ENCODE data around the gene ENTREP3. TPM values are rescaled to one million over a fixed set of nuclear protein-coding genes. Genes with fewer than 3 reads are reported as not detected.
A peak's percentile ranks its signal among the peaks of the same experiment; 100 is the strongest.

The ENTREP3 gene
- total and polyA plus RNA-seq, 7 experiments from 2014 or later = 1.8 to 24.3 (median 11.6) TPM

- intact Hi-C loops (cut with micrococcal nuclease) = loop anchor here (1.0 to 5.0 kb wide), 14 partner anchors 17 to 1093 kb away; partner anchors contain the start of genes HCN3 (in 2 of the 2), KRTCAP2 (in 2 of the 2), SCAMP3 (in 2 of the 2) and TRIM46 (in 2 of the 2)
- Histone ChIP-seq H3K4me1 (ENCODE audit: control insufficient read depth in 2 of 2, insufficient read depth in 2 of 2, low read length in 2 of 2) (peaks cover 19 to 20% of the 10 kb centered on the region in 2 donors), H3K4me3 (ENCODE audit: low read length) (peak overlapping the region; percentile 63), H3K27ac (ENCODE audit: low read depth, low read length) (peak overlapping the region; percentile 73), H3K9me3 (ENCODE audit: control insufficient read depth in 2 of 3, low read length in 3 of 3) (no peaks in the 10 kb centered on the region), H3K27me3 (ENCODE audit: control insufficient read depth in 2 of 2, insufficient read depth in 2 of 2, low read length in 2 of 2) (no peaks in the 10 kb centered on the region), H3K36me3 (ENCODE audit: control insufficient read depth in 2 of 3, insufficient read depth in 3 of 3, low read length in 3 of 3) (no peaks in the 10 kb centered on the region)
- Mint-ChIP-seq H3K27me3 (peaks cover 0 to 6% (median 3%) of the 10 kb centered on the region in 5 donors), H3K4me3 (peak overlapping the region; percentile 84 to 97 (median 91)), H3K27ac (peak overlapping the region; percentile 94 to 100 (median 98)), H3K36me3 (peaks cover 0 to 5% (median 0%) of the 10 kb centered on the region in 5 donors), H3K4me1 (peaks cover 31 to 50% (median 44%) of the 10 kb centered on the region in 7 donors), H3K9me3 (peaks cover 0 to 8% (median 0%) of the 10 kb centered on the region in 11 donors)
- ChIA-PET POLR2A (interaction anchor here (0.6 to 3.8 kb wide), 23 partner anchors 11 to 970 kb away, joined by 3 to 20 read pairs (median 4); partner anchors contain the start of genes CLK2, ENTREP3, FDPS and KRTCAP2), CTCF (interaction anchor here (0.6 to 1.9 kb wide), 6 partner anchors 8 to 1600 kb away, joined by 3 to 8 read pairs (median 3); no protein-coding TSS in a partner anchor)
- ATAC-seq = peak; percentile 92
- DNase-seq = peak; percentile 76 to 96 (median 94)
These were observed 10.7 kb downstream of the ENTREP3 start for GRCh38 chr1:155244368-155245162.

- intact Hi-C loops (cut with micrococcal nuclease) = loop anchor here (5.0 kb wide), 4 partner anchors 71 to 1094 kb away; partner anchors contain the start of genes CCT3 (in 1 of the 2), KRTCAP2 (in 1 of the 2), PMVK (in 1 of the 2) and SLC50A1 (in 1 of the 2)
- H3K27me3 Mint-ChIP-seq = peaks cover 0 to 6% (median 3%) of the 10 kb centered on the region in 5 donors
- no peaks in the 10 kb centered on the region for H3K27me3 ChIP-seq (ENCODE audit: control insufficient read depth in 2 of 2, insufficient read depth in 2 of 2, low read length in 2 of 2)
- peak overlapping the region; percentile 73 for H3K27ac ChIP-seq (ENCODE audit: low read depth, low read length)
- peaks cover 31 to 53% (median 44%) of the 10 kb centered on the region in 7 donors for H3K4me1 Mint-ChIP-seq
- H3K9me3 Mint-ChIP-seq = peaks cover 0 to 8% (median 0%) of the 10 kb centered on the region in 11 donors
- H3K36me3 ChIP-seq (ENCODE audit: control insufficient read depth in 2 of 3, insufficient read depth in 3 of 3, low read length in 3 of 3) = peaks cover 0 to 5% (median 0%) of the 10 kb centered on the region in 3 experiments
- peaks cover 19 to 20% of the 10 kb centered on the region in 2 donors for H3K4me1 ChIP-seq (ENCODE audit: control insufficient read depth in 2 of 2, insufficient read depth in 2 of 2, low read length in 2 of 2)
- H3K36me3 Mint-ChIP-seq = peaks cover 0 to 6% (median 3%) of the 10 kb centered on the region in 5 donors
- ChIA-PET CTCF (interaction anchor here (0.7 to 1.9 kb wide), 5 partner anchors 8 to 81 kb away, joined by 3 to 10 read pairs (median 6); no protein-coding TSS in a partner anchor), POLR2A (interaction anchor here (0.6 to 3.8 kb wide), 7 partner anchors 11 to 69 kb away, joined by 3 to 20 read pairs (median 4); partner anchors contain the start of genes KRTCAP2 and TRIM46)
- H3K9me3 ChIP-seq (ENCODE audit: control insufficient read depth in 2 of 3, low read length in 3 of 3) = no peaks in the 10 kb centered on the region
- peak overlapping the region; percentile 84 to 100 (median 95) for H3K27ac Mint-ChIP-seq
- peak overlapping the region; percentile 85 to 97 (median 91) for H3K4me3 Mint-ChIP-seq
- DNase-seq = no peak
- ATAC-seq = no peak
- no peak overlapping the region for H3K4me3 ChIP-seq (ENCODE audit: low read length)
These were observed 12.4 kb downstream of the ENTREP3 start for GRCh38 chr1:155242805-155243358.

GRCh38 chr1:155241841-155242264 is 13.4 kb downstream of the ENTREP3 start:
- Mint-ChIP-seq H3K4me1 (peaks cover 31 to 53% (median 44%) of the 10 kb centered on the region in 7 donors), H3K36me3 (peaks cover 0 to 12% (median 5%) of the 10 kb centered on the region in 5 donors), H3K9me3 (peaks cover 0 to 8% (median 0%) of the 10 kb centered on the region in 11 donors), H3K4me3 (peak overlapping the region in 7 of 10 donors; percentile 78 to 92 (median 88)), H3K27me3 (peaks cover 0 to 6% (median 3%) of the 10 kb centered on the region in 5 donors), H3K27ac (peak overlapping the region; percentile 73 to 98 (median 91))
- peak overlapping the region; percentile 49 for H3K27ac ChIP-seq (ENCODE audit: low read depth, low read length)
- DNase-seq (no peak), ATAC-seq (peak; percentile 26)
- H3K36me3 ChIP-seq (ENCODE audit: control insufficient read depth in 2 of 3, insufficient read depth in 3 of 3, low read length in 3 of 3) = peaks cover 0 to 15% (median 0%) of the 10 kb centered on the region in 3 experiments
- POLR2A ChIA-PET = interaction anchor here (0.6 to 3.8 kb wide), 9 partner anchors 8 to 170 kb away, joined by 3 to 20 read pairs (median 4); partner anchors contain the start of genes RUSC1, SCAMP3 and THBS3
- H3K4me3 ChIP-seq (ENCODE audit: low read length) = no peak overlapping the region
- no peaks in the 10 kb centered on the region for H3K9me3 ChIP-seq (ENCODE audit: control insufficient read depth in 2 of 3, low read length in 3 of 3)
- no peaks in the 10 kb centered on the region for H3K27me3 ChIP-seq (ENCODE audit: control insufficient read depth in 2 of 2, insufficient read depth in 2 of 2, low read length in 2 of 2)
- H3K4me1 ChIP-seq (ENCODE audit: control insufficient read depth in 2 of 2, insufficient read depth in 2 of 2, low read length in 2 of 2) = peaks cover 19 to 20% of the 10 kb centered on the region in 2 donors
- intact Hi-C loops (cut with micrococcal nuclease) = loop anchor here (1.0 to 5.0 kb wide), 5 partner anchors 23 to 1095 kb away; partner anchors contain the start of genes CCT3 (in 1 of the 2), KRTCAP2 (in 1 of the 2), PMVK (in 1 of the 2) and SLC50A1 (in 1 of the 2)
- CTCF ChIA-PET = interaction anchor here (1.2 to 2.5 kb wide), 3 partner anchors 9 to 23 kb away, joined by 3 to 10 read pairs (median 8); no protein-coding TSS in a partner anchor

- Histone ChIP-seq H3K27me3 (ENCODE audit: control insufficient read depth in 2 of 2, insufficient read depth in 2 of 2, low read length in 2 of 2) (no peaks in the 10 kb centered on the region), H3K27ac (ENCODE audit: low read depth, low read length) (peak overlapping the region; percentile 49), H3K36me3 (ENCODE audit: control insufficient read depth in 2 of 3, insufficient read depth in 3 of 3, low read length in 3 of 3) (peaks cover 0 to 22% (median 0%) of the 10 kb centered on the region in 3 experiments), H3K4me1 (ENCODE audit: control insufficient read depth in 2 of 2, insufficient read depth in 2 of 2, low read length in 2 of 2) (peaks cover 19 to 20% of the 10 kb centered on the region in 2 donors), H3K9me3 (ENCODE audit: control insufficient read depth in 2 of 3, low read length in 3 of 3) (no peaks in the 10 kb centered on the region), H3K4me3 (ENCODE audit: low read length) (peak overlapping the region; percentile 65)
- Mint-ChIP-seq H3K27ac (peak overlapping the region; percentile 73 to 98 (median 91)), H3K9me3 (peaks cover 0 to 8% (median 0%) of the 10 kb centered on the region in 11 donors), H3K4me1 (peaks cover 30 to 56% (median 43%) of the 10 kb centered on the region in 7 donors), H3K27me3 (peaks cover 0 to 6% (median 3%) of the 10 kb centered on the region in 5 donors), H3K4me3 (peak overlapping the region; percentile 79 to 92 (median 88)), H3K36me3 (peaks cover 0 to 16% (median 5%) of the 10 kb centered on the region in 5 donors)
- ATAC-seq (peak; percentile 42), DNase-seq (peak in 8 of 9 donors; percentile 62 to 74 (median 70))
- intact Hi-C loops (cut with micrococcal nuclease) = loop anchor here (1.0 to 5.0 kb wide), 5 partner anchors 22 to 1096 kb away; partner anchors contain the start of genes CCT3 (in 1 of the 2), KRTCAP2 (in 1 of the 2), PMVK (in 1 of the 2) and SLC50A1 (in 1 of the 2)
- POLR2A ChIA-PET = interaction anchor here (0.6 to 2.0 kb wide), 11 partner anchors 9 to 79 kb away, joined by 3 to 8 read pairs (median 4); partner anchors contain the start of genes CLK2, RUSC1, SCAMP3 and THBS3
- CTCF ChIA-PET = interaction anchor here (1.2 to 2.5 kb wide), 3 partner anchors 9 to 22 kb away, joined by 3 to 10 read pairs (median 8); no protein-coding TSS in a partner anchor
These were observed 14.1 kb downstream of the ENTREP3 start for GRCh38 chr1:155241069-155241679.

- no peak overlapping the region for H3K27ac ChIP-seq (ENCODE audit: low read depth, low read length)
- peaks cover 9 to 28% (median 16%) of the 10 kb centered on the region in 7 donors for H3K4me1 Mint-ChIP-seq
- H3K9me3 Mint-ChIP-seq = no peaks in the 10 kb centered on the region
- H3K27me3 ChIP-seq (ENCODE audit: control insufficient read depth in 2 of 2, insufficient read depth in 2 of 2, low read length in 2 of 2) = no peaks in the 10 kb centered on the region
- DNase-seq (no peak), ATAC-seq (no peak)
- no peak overlapping the region for H3K4me3 ChIP-seq (ENCODE audit: low read length)
- peaks cover 0 to 29% (median 0%) of the 10 kb centered on the region in 3 experiments for H3K36me3 ChIP-seq (ENCODE audit: control insufficient read depth in 2 of 3, insufficient read depth in 3 of 3, low read length in 3 of 3)
- H3K4me1 ChIP-seq (ENCODE audit: control insufficient read depth in 2 of 2, insufficient read depth in 2 of 2, low read length in 2 of 2) = peaks cover 3 to 4% of the 10 kb centered on the region in 2 donors
- POLR2A ChIA-PET = interaction anchor here (0.5 kb wide), 1 partner anchor 657 kb away, joined by 3 read pairs; no protein-coding TSS in a partner anchor
- CTCF ChIA-PET = interaction anchor here (0.6 kb wide), 1 partner anchor 471 kb away, joined by 4 read pairs; no protein-coding TSS in a partner anchor
- no peak overlapping the region for H3K4me3 Mint-ChIP-seq
- intact Hi-C loops (cut with micrococcal nuclease) = no loop called here
- no peaks in the 10 kb centered on the region for H3K9me3 ChIP-seq (ENCODE audit: control insufficient read depth in 2 of 3, low read length in 3 of 3)
- peak overlapping the region in 2 of 9 donors; percentile 8 to 15 for H3K27ac Mint-ChIP-seq
- no peaks in the 10 kb centered on the region for H3K27me3 Mint-ChIP-seq
- peaks cover 0 to 23% (median 4%) of the 10 kb centered on the region in 5 donors for H3K36me3 Mint-ChIP-seq
These were observed 18.8 kb downstream of the ENTREP3 start for GRCh38 chr1:155236451-155236850.

Data from naive thymus-derived CD4-positive, alpha-beta T cell (primary cell).